Activated T-helper 17 cell treated with anti-CD3 and anti-CD28 coated beads, Interleukin-2, amount 50 U/mL, for 72 hours (primary cell): Measurements from ENCODE around the gene CIAPIN1. TPM values are rescaled to one million over a fixed set of nuclear protein-coding genes. Genes with fewer than 3 reads are reported as not detected.

Source experiments
- ATAC-seq: fragments of 150-1000 bp; cut with Tn5 transposase; replicated peaks from 2 replicates; pipeline ENCODE4 v1.10.0; 2021; ENCODE audit warnings: mild to moderate bottlenecking, moderate library complexity
- H3K27ac Mint-ChIP-seq: one replicate; pipeline ENCODE4 v1.8.0; 2022; ENCODE audit warnings: mixed read lengths
- H3K27me3 Mint-ChIP-seq: one replicate; pipeline ENCODE4 v1.8.0; 2022; ENCODE audit warnings: mixed read lengths
- H3K36me3 Mint-ChIP-seq: one replicate; pipeline ENCODE4 v1.8.0; 2022; ENCODE audit warnings: low read depth, mild to moderate bottlenecking, mixed read lengths
- H3K4me1 Mint-ChIP-seq: one replicate; pipeline ENCODE4 v1.8.0; 2022; ENCODE audit warnings: mixed read lengths
- H3K4me3 Mint-ChIP-seq: one replicate; pipeline ENCODE4 v1.8.0; 2022; ENCODE audit warnings: mild to moderate bottlenecking, mixed read lengths
- H3K9me3 Mint-ChIP-seq: one replicate; pipeline ENCODE4 v1.8.0; 2022; ENCODE audit warnings: mixed read lengths
- total RNA-seq, 2 donors: library from RNA; stranded (reverse); gene quantifications; one replicate each; pipeline ENCODE4 v1.2.3, GENCODE V29; 2022

The CIAPIN1 gene
- total RNA-seq, 2 donors from 2014 or later = 30.8 to 52.8 TPM

DNA sequence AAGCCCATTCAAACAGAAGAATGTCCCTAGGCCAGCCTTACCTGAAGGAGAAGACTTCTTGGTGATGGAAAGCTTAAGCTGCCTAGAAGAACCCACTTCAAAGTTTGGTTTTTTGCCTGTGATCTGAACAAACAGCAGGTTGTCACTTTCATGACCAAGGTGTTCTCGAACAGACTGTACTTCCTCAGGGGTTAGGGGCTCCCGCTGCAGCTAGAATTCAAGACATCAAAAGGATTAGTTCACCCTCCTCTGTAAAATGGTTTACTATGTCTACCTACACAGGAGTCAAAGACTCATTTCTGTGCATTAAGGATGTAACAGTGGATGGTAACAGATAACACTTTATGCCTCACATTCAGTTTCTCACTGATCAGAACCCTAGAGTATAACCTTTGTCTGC is 13.2 kb downstream of the CIAPIN1 start:
- peaks cover 98% of the 10 kb centered on the region for H3K36me3 Mint-ChIP-seq
- no peak overlapping the region for H3K27ac Mint-ChIP-seq

GRCh38 chr16:57432989-57433388 is 14.2 kb downstream of the CIAPIN1 start:
- H3K4me1 Mint-ChIP-seq = no peaks in the 10 kb centered on the region
- H3K27me3 Mint-ChIP-seq = no peaks in the 10 kb centered on the region
- no peak overlapping the region for H3K27ac Mint-ChIP-seq
- no peak overlapping the region for H3K4me3 Mint-ChIP-seq
- no peak for ATAC-seq
- peaks cover 98% of the 10 kb centered on the region for H3K36me3 Mint-ChIP-seq
- no peaks in the 10 kb centered on the region for H3K9me3 Mint-ChIP-seq

More for the DNA sequence above, 13.2 kb downstream of the CIAPIN1 start:
- Mint-ChIP-seq H3K4me1 (no peaks in the 10 kb centered on the region), H3K9me3 (no peaks in the 10 kb centered on the region), H3K4me3 (no peak overlapping the region), H3K27me3 (no peaks in the 10 kb centered on the region)
- no peak for ATAC-seq

DNA sequence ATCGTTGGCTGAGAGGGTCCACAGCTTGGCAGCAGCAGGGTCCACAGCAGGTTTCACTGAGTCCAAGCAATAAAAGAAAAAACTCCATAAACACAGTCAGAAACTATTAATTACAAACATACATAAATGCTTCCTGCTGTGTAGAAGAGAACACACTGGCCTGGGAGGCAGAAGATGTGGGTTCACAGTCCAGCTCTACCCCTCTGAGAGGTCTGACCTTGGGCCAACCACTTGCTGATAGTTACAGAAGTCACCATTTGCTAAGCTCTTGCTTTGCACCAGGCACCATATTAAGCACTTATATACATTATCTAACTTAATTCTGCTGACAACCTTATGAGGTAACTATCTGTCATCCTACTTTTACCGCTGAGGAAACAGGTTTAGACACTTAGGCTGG is 14.7 kb downstream of the CIAPIN1 start:
- H3K27ac Mint-ChIP-seq = no peak overlapping the region
- no peak overlapping the region for H3K4me3 Mint-ChIP-seq
- peaks cover 98% of the 10 kb centered on the region for H3K36me3 Mint-ChIP-seq
- H3K4me1 Mint-ChIP-seq = no peaks in the 10 kb centered on the region
- H3K27me3 Mint-ChIP-seq = no peaks in the 10 kb centered on the region
- H3K9me3 Mint-ChIP-seq = no peaks in the 10 kb centered on the region
- ATAC-seq = no peak

GRCh38 chr16:57430955-57431354 is 16.2 kb downstream of the CIAPIN1 start:
- Mint-ChIP-seq H3K27ac (no peak overlapping the region), H3K36me3 (peaks cover 90% of the 10 kb centered on the region), H3K27me3 (no peaks in the 10 kb centered on the region), H3K9me3 (no peaks in the 10 kb centered on the region), H3K4me1 (no peaks in the 10 kb centered on the region), H3K4me3 (no peak overlapping the region)
- no peak for ATAC-seq

DNA sequence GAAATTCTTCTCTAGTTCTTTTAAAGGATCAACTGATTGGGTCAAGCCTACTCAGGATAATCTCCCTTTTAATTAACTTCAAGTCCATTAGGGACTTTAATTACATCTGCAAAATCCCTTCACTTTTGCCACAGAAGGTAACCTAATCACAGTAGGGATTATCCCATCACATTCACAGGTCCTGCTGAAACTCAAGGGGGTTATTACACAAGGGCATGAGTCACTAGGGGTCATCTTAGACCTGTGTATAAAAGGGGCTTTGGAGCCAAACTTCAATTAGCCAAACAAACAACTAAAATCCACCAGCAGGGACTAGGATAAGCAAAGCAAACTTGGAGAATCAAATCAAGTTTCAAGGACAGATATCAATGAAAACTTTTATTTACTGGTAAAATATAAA is 19.4 kb downstream of the CIAPIN1 start:
- no peak for ATAC-seq
- H3K36me3 Mint-ChIP-seq = peaks cover 59% of the 10 kb centered on the region
- H3K4me1 Mint-ChIP-seq = no peaks in the 10 kb centered on the region
- peak overlapping the region; percentile 79 for H3K27ac Mint-ChIP-seq
- H3K27me3 Mint-ChIP-seq = no peaks in the 10 kb centered on the region
- H3K4me3 Mint-ChIP-seq = no peak overlapping the region
- H3K9me3 Mint-ChIP-seq = no peaks in the 10 kb centered on the region

- Mint-ChIP-seq H3K4me1 (no peaks in the 10 kb centered on the region), H3K9me3 (no peaks in the 10 kb centered on the region), H3K27me3 (no peaks in the 10 kb centered on the region), H3K4me3 (no peak overlapping the region), H3K27ac (peak overlapping the region; percentile 79), H3K36me3 (peaks cover 54% of the 10 kb centered on the region)
- ATAC-seq = no peak
Observed at GRCh38 chr16:57427307-57427706, 19.9 kb downstream of the CIAPIN1 start.

DNA sequence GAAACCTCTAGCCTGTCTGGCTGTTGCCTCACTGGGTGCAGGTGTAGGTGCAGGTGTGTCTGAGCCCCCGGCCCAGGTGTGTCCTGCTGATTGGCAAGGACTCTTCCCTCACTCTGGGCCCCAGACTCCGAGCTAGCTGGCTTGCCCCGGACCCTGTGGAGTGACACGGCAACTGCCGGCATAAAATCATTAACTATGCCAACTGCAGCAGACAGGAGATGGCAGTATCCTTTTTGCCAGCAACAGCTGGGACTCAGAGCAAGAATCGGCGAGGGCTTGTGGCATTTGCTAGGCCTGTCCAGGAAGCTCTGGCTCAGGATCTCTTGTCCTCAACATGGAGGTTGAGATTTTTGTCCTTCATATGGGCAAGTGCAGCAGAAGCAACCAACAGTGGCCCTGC is 20.8 kb downstream of the CIAPIN1 start:
- no peak for ATAC-seq
- Mint-ChIP-seq H3K4me3 (no peak overlapping the region), H3K9me3 (no peaks in the 10 kb centered on the region), H3K27ac (no peak overlapping the region), H3K36me3 (peaks cover 45% of the 10 kb centered on the region), H3K4me1 (no peaks in the 10 kb centered on the region), H3K27me3 (no peaks in the 10 kb centered on the region)

- peaks cover 27% of the 10 kb centered on the region for H3K36me3 Mint-ChIP-seq
- no peaks in the 10 kb centered on the region for H3K9me3 Mint-ChIP-seq
- H3K27me3 Mint-ChIP-seq = no peaks in the 10 kb centered on the region
- H3K4me3 Mint-ChIP-seq = no peak overlapping the region
- no peak overlapping the region for H3K27ac Mint-ChIP-seq
- H3K4me1 Mint-ChIP-seq = no peaks in the 10 kb centered on the region
- ATAC-seq = no peak
Observed at GRCh38 chr16:57424583-57424982, 22.6 kb downstream of the CIAPIN1 start.

DNA sequence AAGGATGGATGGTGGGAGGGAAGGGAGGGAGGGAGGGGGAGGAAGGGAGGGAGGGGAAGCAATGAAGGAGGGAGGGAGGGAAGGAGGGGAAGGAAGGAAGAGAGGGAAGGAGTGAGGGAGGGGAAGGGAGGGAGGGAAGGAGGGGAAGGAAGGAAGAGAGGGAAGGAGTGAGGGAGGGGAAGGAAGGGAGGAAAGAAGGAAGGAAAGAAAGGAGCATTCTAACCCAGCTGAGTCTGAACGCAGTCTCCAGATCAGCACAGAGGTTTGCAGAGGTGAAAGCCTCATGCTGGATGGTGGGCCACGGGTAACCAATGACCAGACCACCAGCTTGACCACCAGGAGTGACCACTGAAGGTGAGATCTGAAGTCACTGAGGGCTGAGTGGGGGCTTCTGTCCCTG is 24.0 kb downstream of the CIAPIN1 start:
- peaks cover 12% of the 10 kb centered on the region for H3K36me3 Mint-ChIP-seq
- no peak overlapping the region for H3K4me3 Mint-ChIP-seq
- no peaks in the 10 kb centered on the region for H3K9me3 Mint-ChIP-seq
- H3K27ac Mint-ChIP-seq = no peak overlapping the region
- no peak for ATAC-seq
- no peaks in the 10 kb centered on the region for H3K27me3 Mint-ChIP-seq
- H3K4me1 Mint-ChIP-seq = no peaks in the 10 kb centered on the region

GRCh38 chr16:57422026-57422944 is 24.9 kb downstream of the CIAPIN1 start:
- no peak overlapping the region for H3K4me3 Mint-ChIP-seq
- no peaks in the 10 kb centered on the region for H3K9me3 Mint-ChIP-seq

GRCh38 chr16:57419506-57419905 is 27.7 kb downstream of the CIAPIN1 start:
- Mint-ChIP-seq H3K27me3 (no peaks in the 10 kb centered on the region), H3K9me3 (no peaks in the 10 kb centered on the region), H3K27ac (peak overlapping the region; percentile 87), H3K4me1 (peaks cover 5% of the 10 kb centered on the region), H3K36me3 (no peaks in the 10 kb centered on the region), H3K4me3 (no peak overlapping the region)
- ATAC-seq = no peak

More at GRCh38 chr16:57422026-57422944, 24.9 kb downstream of the CIAPIN1 start:
- H3K36me3 Mint-ChIP-seq = peaks cover 4% of the 10 kb centered on the region
- peak overlapping the region; percentile 23 for H3K27ac Mint-ChIP-seq
- no peaks in the 10 kb centered on the region for H3K4me1 Mint-ChIP-seq
- H3K27me3 Mint-ChIP-seq = no peaks in the 10 kb centered on the region
- no peak for ATAC-seq

GRCh38 chr16:57416084-57416483 is 31.1 kb downstream of the CIAPIN1 start:
- H3K4me1 Mint-ChIP-seq = peaks cover 5% of the 10 kb centered on the region
- no peaks in the 10 kb centered on the region for H3K9me3 Mint-ChIP-seq
- no peak overlapping the region for H3K4me3 Mint-ChIP-seq
- no peaks in the 10 kb centered on the region for H3K27me3 Mint-ChIP-seq
- no peaks in the 10 kb centered on the region for H3K36me3 Mint-ChIP-seq
- no peak for ATAC-seq
- H3K27ac Mint-ChIP-seq = no peak overlapping the region

GRCh38 chr16:57413733-57414132 is 33.5 kb downstream of the CIAPIN1 start:
- H3K4me3 Mint-ChIP-seq = no peak overlapping the region
- H3K27ac Mint-ChIP-seq = no peak overlapping the region
- H3K9me3 Mint-ChIP-seq = no peaks in the 10 kb centered on the region
- no peaks in the 10 kb centered on the region for H3K36me3 Mint-ChIP-seq
- ATAC-seq = no peak
- H3K4me1 Mint-ChIP-seq = peaks cover 5% of the 10 kb centered on the region
- peaks cover 5% of the 10 kb centered on the region for H3K27me3 Mint-ChIP-seq

DNA sequence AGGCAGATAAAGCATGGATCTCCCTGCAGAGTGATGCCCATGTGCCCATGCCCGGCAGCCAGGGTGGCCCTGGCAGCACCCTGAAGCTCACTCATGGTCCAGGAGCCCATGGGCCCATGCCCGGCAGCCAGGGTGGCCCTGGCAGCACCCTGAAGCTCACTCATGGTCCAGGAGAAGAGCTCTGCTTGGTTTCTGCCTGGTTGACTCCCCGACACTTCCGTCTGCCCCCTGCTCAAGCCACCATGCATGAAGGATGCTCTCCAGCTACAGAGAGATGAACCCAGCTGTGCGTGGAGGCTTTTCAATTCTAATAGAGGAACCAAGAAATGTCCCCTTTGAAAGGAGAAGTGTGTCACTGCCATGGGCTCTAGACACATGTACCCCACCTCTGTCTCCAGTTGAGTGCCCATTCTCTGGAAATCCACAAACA is 33.9 kb downstream of the CIAPIN1 start:
- Mint-ChIP-seq H3K27me3 (peaks cover 5% of the 10 kb centered on the region), H3K27ac (no peak overlapping the region), H3K9me3 (no peaks in the 10 kb centered on the region), H3K4me3 (no peak overlapping the region), H3K4me1 (peaks cover 5% of the 10 kb centered on the region), H3K36me3 (no peaks in the 10 kb centered on the region)
- no peak for ATAC-seq

DNA sequence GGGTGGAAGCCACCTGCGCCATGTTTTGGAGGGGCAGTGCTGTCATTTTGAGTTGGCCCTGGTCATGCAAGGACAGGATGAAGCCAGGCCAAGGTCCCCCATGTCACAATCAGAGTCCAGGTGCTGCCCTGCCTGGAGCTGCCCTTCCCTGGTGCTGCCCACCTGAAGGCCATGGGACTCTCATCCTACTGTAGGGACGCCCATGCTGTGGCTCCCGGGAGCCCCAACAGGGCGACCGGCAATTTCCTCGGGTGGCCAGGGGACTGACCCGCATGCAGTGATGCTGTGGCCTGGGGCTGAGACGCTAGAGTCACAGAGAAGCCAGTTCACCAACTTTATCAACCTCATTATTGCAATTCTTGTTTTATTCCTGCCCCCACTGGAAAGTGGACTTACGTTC is 34.6 kb downstream of the CIAPIN1 start:
- no peak overlapping the region for H3K27ac Mint-ChIP-seq
- H3K27me3 Mint-ChIP-seq = peaks cover 5% of the 10 kb centered on the region
- no peaks in the 10 kb centered on the region for H3K9me3 Mint-ChIP-seq
- ATAC-seq = no peak
- H3K4me1 Mint-ChIP-seq = peaks cover 5% of the 10 kb centered on the region
- no peaks in the 10 kb centered on the region for H3K36me3 Mint-ChIP-seq
- H3K4me3 Mint-ChIP-seq = no peak overlapping the region
